Uterus (tissue), 4 donors: ENCODE data around the gene KIAA1210. TPM values are rescaled to one million over a fixed set of nuclear protein-coding genes. Genes with fewer than 3 reads are reported as not detected.
A peak's percentile ranks its signal among the peaks of the same experiment; 100 is the strongest.

Experiments used
- DNase-seq, 2 donors: peaks; one replicate each; pipeline ENCODE4 v3.0.0-alpha.2; 2019 to 2020
- H3K27ac ChIP-seq, 2 donors: fragments of 200-600 bp; sonication (generic); 1 replicate in 1 of 2; 2 replicates in 1 of 2; pipeline ENCODE4 v1.5.1; 2016 to 2018
- H3K27me3 ChIP-seq, 2 donors: fragments of 200-600 bp; sonication (generic); one replicate each; pipeline ENCODE4 v1.5.1; 2018 to 2019; ENCODE audit warnings: control low read depth in 1 of 2
- H3K36me3 ChIP-seq, 2 donors: fragments of 200-600 bp; sonication (generic); one replicate each; pipeline ENCODE4 v1.5.1; 2019; ENCODE audit warnings: control low read depth in 1 of 2
- H3K4me1 ChIP-seq, 2 donors: fragments of 200-600 bp; sonication (generic); one replicate each; pipeline ENCODE4 v1.5.1; 2018 to 2019; ENCODE audit warnings: control low read depth in 1 of 2
- H3K4me3 ChIP-seq, 2 donors: fragments of 200-600 bp; sonication (generic); 1 replicate in 1 of 2; 2 replicates in 1 of 2; pipeline ENCODE4 v1.5.1; 2018 to 2019; ENCODE audit warnings: mild to moderate bottlenecking in 1 of 2
- H3K9me3 ChIP-seq, 2 donors: fragments of 200-600 bp; sonication (generic); one replicate each; pipeline ENCODE4 v1.5.1; 2019; ENCODE audit warnings: control low read depth in 1 of 2
- CTCF ChIP-seq, 4 experiments: fragments of 200-600 bp in 2 of 4; fragments of 450-650 bp in 2 of 4; sonication (generic) in 2 of 4; IDR thresholded peaks; one replicate each; pipeline ENCODE4 v1.5.1; 2016 to 2019; ENCODE audit warnings: antibody characterized with exemption in 4 of 4, mild to moderate bottlenecking in 2 of 4, moderate library complexity in 1 of 4
- POLR2A ChIP-seq, 2 donors: fragments of 450-650 bp; IDR thresholded peaks; one replicate each; pipeline ENCODE4 v1.6.1; 2016; ENCODE audit warnings: antibody characterized with exemption in 2 of 2, mild to moderate bottlenecking in 1 of 2, moderate library complexity in 1 of 2
- intact Hi-C: fragments of 100-400 bp; cut with DNase I; formaldehyde crosslinking; loops from one replicate; pipeline ENCODE4 v1.15.1; 2023; ENCODE audit warnings: low total_unique reads
- total RNA-seq, 4 donors: library from RNA; depleted of rRNA in 3 of 4; stranded (reverse); fragments of >200 nt in 3 of 4; gene quantifications; one replicate each; pipeline versions ENCODE4 v1.1.0 to v1.2.4, GENCODE V29; 2014 to 2023
- donor health status: DM: yes; HTN: yes; CAD: no.

KIAA1210 gene
- total RNA-seq, 4 donors from 2014 or later, result 6.7 TPM; not detected in 3

- no peak for DNase-seq
- TF ChIP-seq POLR2A (IDR thresholded peaks at IDR 0.05), result no peak
- no peak for TF ChIP-seq CTCF (IDR thresholded peaks at IDR 0.05)
- no peaks in the 10 kb centered on the region for H3K27me3 ChIP-seq
- H3K9me3 ChIP-seq, result no peaks in the 10 kb centered on the region
- H3K36me3 ChIP-seq, result no peaks in the 10 kb centered on the region
- H3K4me1 ChIP-seq, result no peaks in the 10 kb centered on the region
- H3K27ac ChIP-seq, result no peak overlapping the region
- intact Hi-C loops, result no loop called here
- H3K4me3 ChIP-seq, result no peak overlapping the region
Observed at GRCh38 chrX:119156241-119156640, 28.6 kb upstream of the KIAA1210 start.

- no peaks in the 10 kb centered on the region for H3K9me3 ChIP-seq
- H3K4me3 ChIP-seq, result no peak overlapping the region
- no peaks in the 10 kb centered on the region for H3K4me1 ChIP-seq
- peak in 1 of 2 donors; percentile 30 for DNase-seq
- H3K27ac ChIP-seq, result no peak overlapping the region
- H3K27me3 ChIP-seq, result no peaks in the 10 kb centered on the region
- H3K36me3 ChIP-seq, result no peaks in the 10 kb centered on the region
- intact Hi-C loops, result no loop called here
- no peak for TF ChIP-seq CTCF (IDR thresholded peaks at IDR 0.05)
- TF ChIP-seq POLR2A (IDR thresholded peaks at IDR 0.05), result no peak
Observed at GRCh38 chrX:119155416-119156035, 27.9 kb upstream of the KIAA1210 start.

- no peak overlapping the region for H3K4me3 ChIP-seq
- H3K27ac ChIP-seq, result no peak overlapping the region
- H3K9me3 ChIP-seq, result no peaks in the 10 kb centered on the region
- TF ChIP-seq POLR2A (IDR thresholded peaks at IDR 0.05) (no peak), CTCF (IDR thresholded peaks at IDR 0.05) (no peak)
- no peaks in the 10 kb centered on the region for H3K27me3 ChIP-seq
- H3K36me3 ChIP-seq, result no peaks in the 10 kb centered on the region
- intact Hi-C loops, result no loop called here
- H3K4me1 ChIP-seq, result no peaks in the 10 kb centered on the region
- DNase-seq, result no peak
Observed at GRCh38 chrX:119151051-119151380, 23.4 kb upstream of the KIAA1210 start.

GRCh38 chrX:119150163-119151050 is 22.8 kb upstream of the KIAA1210 start:
- Histone ChIP-seq H3K4me1 (no peaks in the 10 kb centered on the region), H3K27ac (no peak overlapping the region), H3K4me3 (no peak overlapping the region), H3K36me3 (no peaks in the 10 kb centered on the region), H3K9me3 (no peaks in the 10 kb centered on the region), H3K27me3 (no peaks in the 10 kb centered on the region)
- peak in 1 of 2 donors; percentile 14 for DNase-seq
- intact Hi-C loops, result no loop called here
- no peak for TF ChIP-seq POLR2A (IDR thresholded peaks at IDR 0.05)
- no peak for TF ChIP-seq CTCF (IDR thresholded peaks at IDR 0.05)

GRCh38 chrX:119147486-119147885 is 19.9 kb upstream of the KIAA1210 start:
- H3K4me1 ChIP-seq, result no peaks in the 10 kb centered on the region
- no peak overlapping the region for H3K27ac ChIP-seq
- intact Hi-C loops, result no loop called here
- no peaks in the 10 kb centered on the region for H3K36me3 ChIP-seq
- no peaks in the 10 kb centered on the region for H3K9me3 ChIP-seq
- DNase-seq, result no peak
- no peak overlapping the region for H3K4me3 ChIP-seq
- no peak for TF ChIP-seq CTCF (IDR thresholded peaks at IDR 0.05)
- no peak for TF ChIP-seq POLR2A (IDR thresholded peaks at IDR 0.05)
- no peaks in the 10 kb centered on the region for H3K27me3 ChIP-seq
